Gastroesophageal sphincter (tissue), 4 donors: ENCODE measurements around the gene ALK. TPM values are rescaled to one million over a fixed set of nuclear protein-coding genes. Genes with fewer than 3 reads are reported as not detected.

ENCODE experiments used
- ATAC-seq: fragments of 150-250 bp; one replicate; pipeline ENCODE4 v1.9.1; 2016; ENCODE audit warnings: mild to moderate bottlenecking, moderate library complexity
- H3K27ac ChIP-seq, 4 donors: fragments of 200-600 bp; sonication (generic) in 3 of 4; 1 replicate in 3 of 4; 2 replicates in 1 of 4; pipeline ENCODE4 v1.5.1; 2016 to 2019
- H3K27me3 ChIP-seq: fragments of 200-600 bp; sonication (generic); one replicate; pipeline ENCODE4 v1.5.1; 2019
- H3K36me3 ChIP-seq, 2 donors: fragments of 200-600 bp; sonication (generic); one replicate each; pipeline ENCODE4 v1.5.1; 2019; ENCODE audit warnings: control low read depth in 1 of 2
- H3K4me1 ChIP-seq, 3 donors: fragments of 200-600 bp; sonication (generic); 1 replicate in 2 of 3; 2 replicates in 1 of 3; pipeline ENCODE4 v1.5.1; 2016 to 2019; ENCODE audit warnings: control low read depth in 2 of 3
- H3K4me3 ChIP-seq, 2 donors: fragments of 200-600 bp; sonication (generic); one replicate each; pipeline ENCODE4 v1.5.1; 2019; ENCODE audit warnings: mild to moderate bottlenecking in 1 of 2, moderate library complexity in 1 of 2
- H3K9me3 ChIP-seq, 3 donors: fragments of 200-600 bp; sonication (generic); one replicate each; pipeline ENCODE4 v1.5.1; 2017 to 2019; ENCODE audit warnings: control low read depth in 2 of 3
- EP300 ChIP-seq: sonication (generic); formaldehyde crosslinking; IDR thresholded peaks from one replicate; pipeline ENCODE4 v1.6.1; 2017; ENCODE audit warnings: antibody characterized with exemption, mild to moderate bottlenecking
- POLR2A ChIP-seq, 2 donors: fragments of 450-650 bp; IDR thresholded peaks; one replicate each; pipeline ENCODE4 v1.6.1; 2017; ENCODE audit warnings: antibody characterized with exemption in 2 of 2, mild to moderate bottlenecking in 2 of 2, moderate library complexity in 1 of 2
- POLR2AphosphoS5 ChIP-seq: sonication (generic); formaldehyde crosslinking; IDR thresholded peaks from one replicate; pipeline ENCODE4 v1.6.1; 2017; ENCODE audit warnings: antibody characterized with exemption
- WGBS, 2 donors: methylation state at CpG; one replicate each; pipeline ENCODE4 v1.1.5; 2018; ENCODE audit warnings: low coverage in 1 of 2; 5-methylcytosine and 5-hydroxymethylcytosine counted together
- total RNA-seq, 4 donors: library from RNA; depleted of rRNA; stranded (reverse); fragments of >200 nt; gene quantifications; one replicate each; pipeline ENCODE4 v1.1.0, GENCODE V29; 2016
- TF ChIP-seq, protein P1 (sequence below), 4 experiments: fragments of 200-600 bp in 2 of 4; fragments of 450-650 bp in 2 of 4; sonication (generic) in 1 of 4; IDR thresholded peaks; one replicate each; pipeline ENCODE4 v1.5.1; 2017 to 2019; ENCODE audit warnings: antibody characterized with exemption in 4 of 4, mild to moderate bottlenecking in 2 of 4, moderate library complexity in 2 of 4

The ALK gene
- total RNA-seq, 4 donors from 2014 or later: 0.94 to 1.6 (median 1.1) TPM

GRCh38 chr2:29452036-29452435, 469.4 kb downstream of the ALK start:
- no peak for ATAC-seq
- TF ChIP-seq, protein P1, sequence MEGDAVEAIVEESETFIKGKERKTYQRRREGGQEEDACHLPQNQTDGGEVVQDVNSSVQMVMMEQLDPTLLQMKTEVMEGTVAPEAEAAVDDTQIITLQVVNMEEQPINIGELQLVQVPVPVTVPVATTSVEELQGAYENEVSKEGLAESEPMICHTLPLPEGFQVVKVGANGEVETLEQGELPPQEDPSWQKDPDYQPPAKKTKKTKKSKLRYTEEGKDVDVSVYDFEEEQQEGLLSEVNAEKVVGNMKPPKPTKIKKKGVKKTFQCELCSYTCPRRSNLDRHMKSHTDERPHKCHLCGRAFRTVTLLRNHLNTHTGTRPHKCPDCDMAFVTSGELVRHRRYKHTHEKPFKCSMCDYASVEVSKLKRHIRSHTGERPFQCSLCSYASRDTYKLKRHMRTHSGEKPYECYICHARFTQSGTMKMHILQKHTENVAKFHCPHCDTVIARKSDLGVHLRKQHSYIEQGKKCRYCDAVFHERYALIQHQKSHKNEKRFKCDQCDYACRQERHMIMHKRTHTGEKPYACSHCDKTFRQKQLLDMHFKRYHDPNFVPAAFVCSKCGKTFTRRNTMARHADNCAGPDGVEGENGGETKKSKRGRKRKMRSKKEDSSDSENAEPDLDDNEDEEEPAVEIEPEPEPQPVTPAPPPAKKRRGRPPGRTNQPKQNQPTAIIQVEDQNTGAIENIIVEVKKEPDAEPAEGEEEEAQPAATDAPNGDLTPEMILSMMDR (IDR thresholded peaks at IDR 0.05): no peak
- TF ChIP-seq POLR2A (IDR thresholded peaks at IDR 0.05) (no peak), POLR2AphosphoS5 (no peak), EP300 (no peak)
- no peaks in the 10 kb centered on the region for H3K4me1 ChIP-seq

GRCh38 chr2:29450596-29451222, 470.7 kb downstream of the ALK start:
- Histone ChIP-seq H3K27ac (no peak overlapping the region), H3K4me1 (no peaks in the 10 kb centered on the region), H3K4me3 (no peak overlapping the region), H3K27me3 (no peaks in the 10 kb centered on the region), H3K36me3 (no peaks in the 10 kb centered on the region), H3K9me3 (no peaks in the 10 kb centered on the region)
- TF ChIP-seq POLR2A (IDR thresholded peaks at IDR 0.05) (no peak), POLR2AphosphoS5 (no peak), EP300 (no peak)
- TF ChIP-seq, protein P1 (IDR thresholded peaks at IDR 0.05): no peak
- ATAC-seq: no peak
- 64 to 66% methylated on average over 5 of the region's 5 CpGs for WGBS, 2 donors

More at GRCh38 chr2:29452036-29452435, 469.4 kb downstream of the ALK start:
- Histone ChIP-seq H3K4me3 (no peak overlapping the region), H3K36me3 (no peaks in the 10 kb centered on the region), H3K27me3 (no peaks in the 10 kb centered on the region), H3K9me3 (no peaks in the 10 kb centered on the region), H3K27ac (no peak overlapping the region)
- 76 to 79% methylated on average over 4 to 5 of the region's 5 CpGs for WGBS, 2 donors

- no peak overlapping the region for H3K4me3 ChIP-seq
- H3K36me3 ChIP-seq: no peaks in the 10 kb centered on the region
- H3K27ac ChIP-seq: no peak overlapping the region
- no peaks in the 10 kb centered on the region for H3K4me1 ChIP-seq
- H3K9me3 ChIP-seq: no peaks in the 10 kb centered on the region
- no peaks in the 10 kb centered on the region for H3K27me3 ChIP-seq
- TF ChIP-seq EP300 (no peak), POLR2AphosphoS5 (no peak)
- TF ChIP-seq, protein P1 (IDR thresholded peaks at IDR 0.05): no peak
- 76% methylated on average over 2 of the region's 2 CpGs; no CpG with 5 or more reads in 1 of the 2 donors for WGBS, 2 donors
- no peak for ATAC-seq
Observed at GRCh38 chr2:29449499-29449898, 471.9 kb downstream of the ALK start.

DNA sequence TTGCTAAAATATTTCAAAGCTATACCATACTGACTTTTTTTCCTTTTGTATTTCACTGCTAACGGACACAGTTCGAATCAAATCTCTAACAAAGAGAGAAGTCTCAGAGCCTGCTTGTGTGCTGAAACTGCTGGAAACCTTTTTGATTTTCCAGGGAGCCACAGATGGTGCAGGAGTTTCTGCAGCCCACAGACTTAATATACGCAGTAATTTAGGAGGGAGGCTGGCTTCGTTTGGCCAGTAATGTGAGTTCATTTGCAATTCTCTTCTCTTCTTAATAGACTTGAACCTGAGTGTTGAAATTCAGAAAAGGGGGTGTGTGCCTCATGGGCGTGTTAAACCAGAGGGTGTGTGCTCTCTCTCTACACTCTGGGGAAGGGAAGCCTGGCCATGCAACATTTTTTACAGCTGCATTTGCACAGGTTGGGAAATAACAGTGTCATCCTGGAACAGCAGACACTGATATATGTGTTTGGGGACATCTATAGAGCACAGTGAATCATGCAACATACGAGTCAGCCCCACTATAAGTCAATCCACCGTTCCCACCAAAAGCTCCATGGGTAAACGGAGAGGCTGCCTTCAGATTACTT, 473.2 kb downstream of the ALK start:
- no peak for ATAC-seq
- Histone ChIP-seq H3K4me3 (no peak overlapping the region), H3K27ac (no peak overlapping the region), H3K27me3 (no peaks in the 10 kb centered on the region), H3K4me1 (no peaks in the 10 kb centered on the region), H3K36me3 (no peaks in the 10 kb centered on the region), H3K9me3 (no peaks in the 10 kb centered on the region)
- no peak for TF ChIP-seq POLR2A (IDR thresholded peaks at IDR 0.05)
- TF ChIP-seq POLR2AphosphoS5: no peak
- no peak for TF ChIP-seq EP300
- TF ChIP-seq, protein P1 (IDR thresholded peaks at IDR 0.05): no peak
- 50 to 61% methylated on average over 8 of the region's 8 CpGs for WGBS, 2 donors

- H3K4me1 ChIP-seq: no peaks in the 10 kb centered on the region
- H3K36me3 ChIP-seq: no peaks in the 10 kb centered on the region
- no peak overlapping the region for H3K27ac ChIP-seq
- no peak overlapping the region for H3K4me3 ChIP-seq
- ATAC-seq: no peak
- H3K27me3 ChIP-seq: no peaks in the 10 kb centered on the region
- WGBS, 2 donors: 84 to 100% methylated on average over 1 to 3 of the region's 4 CpGs
- TF ChIP-seq EP300 (no peak), POLR2A (IDR thresholded peaks at IDR 0.05) (no peak), POLR2AphosphoS5 (no peak)
- TF ChIP-seq, protein P1 (IDR thresholded peaks at IDR 0.05): no peak
- no peaks in the 10 kb centered on the region for H3K9me3 ChIP-seq
Observed at GRCh38 chr2:29447513-29447912, 473.9 kb downstream of the ALK start.
